HEK293 (cell line): Measurements from ENCODE around the gene LIMK2.

ENCODE experiments used
- CTCF ChIP-seq: fragments of 450-650 bp; formaldehyde crosslinking; IDR thresholded peaks from 2 replicates; pipeline ENCODE4 v1.5.1; 2016; ENCODE audit warnings: missing biosample characterization, missing genetic modification characterization
- GLI4 ChIP-seq: fragments of 450-650 bp; formaldehyde crosslinking; IDR thresholded peaks from 2 replicates; pipeline ENCODE4 v1.5.1; 2016; ENCODE audit warnings: missing biosample characterization, missing genetic modification characterization
- IKZF3 ChIP-seq: fragments of 450-650 bp; IDR thresholded peaks from 2 replicates; pipeline ENCODE4 v1.5.0; 2018; ENCODE audit warnings: missing biosample characterization, mild to moderate bottlenecking, missing genetic modification characterization, moderate library complexity
- WT1 ChIP-seq: fragments of 450-650 bp; formaldehyde crosslinking; IDR thresholded peaks from 2 replicates; pipeline ENCODE4 v1.5.1; 2016; ENCODE audit warnings: missing biosample characterization, missing genetic modification characterization
- ZNF350 ChIP-seq: fragments of 450-650 bp; formaldehyde crosslinking; IDR thresholded peaks from 2 replicates; pipeline ENCODE4 v1.5.0; 2017; ENCODE audit warnings: missing biosample characterization, mild to moderate bottlenecking, missing genetic modification characterization

DNA sequence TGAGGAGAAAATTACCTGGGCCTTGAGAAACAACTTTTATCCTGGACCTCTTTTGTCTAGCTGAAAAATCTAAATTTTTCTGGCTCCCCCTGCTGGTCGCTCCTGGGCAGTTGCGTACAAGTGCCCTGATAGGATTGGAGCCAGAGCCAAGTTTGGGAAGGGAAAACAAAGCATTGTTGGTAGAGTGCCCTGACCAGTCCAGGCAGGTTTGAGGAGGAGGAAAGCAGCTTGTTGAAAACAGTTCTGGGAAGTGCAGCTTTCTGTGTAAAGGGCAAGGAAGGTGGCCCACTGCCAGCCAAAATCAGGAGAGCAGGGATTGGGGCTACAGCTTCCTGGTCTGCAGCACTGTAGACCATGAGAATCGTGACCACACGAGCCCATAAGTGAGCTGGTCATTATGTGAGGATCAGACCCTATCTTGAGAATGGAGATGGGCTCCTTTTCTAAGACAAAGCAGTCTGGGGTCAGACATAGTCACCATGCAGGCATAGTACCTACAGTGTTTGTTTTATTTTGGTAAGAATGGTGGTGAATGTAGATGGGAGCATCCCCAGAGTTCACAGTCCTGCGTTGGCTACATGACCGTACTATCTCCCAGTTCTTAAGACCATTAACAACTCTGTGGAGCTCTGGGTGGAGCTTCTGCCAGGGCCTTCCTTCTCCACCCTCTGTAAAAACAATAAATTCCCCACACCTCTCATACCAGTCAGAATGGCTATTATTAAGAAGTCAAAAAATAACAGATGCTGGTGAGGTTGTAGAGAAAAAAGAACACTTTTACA, 101.5 kb downstream of the LIMK2 start:
- TF ChIP-seq GLI4 (tag by site-specific recombination) = no peak
- no peak for TF ChIP-seq ZNF350 (tag by site-specific recombination)
- peak; percentile 31; the same call in 1 of the 2 replicates for TF ChIP-seq CTCF (tag by site-specific recombination)
- no peak for TF ChIP-seq IKZF3 (tag by site-specific recombination)
- no peak for TF ChIP-seq WT1 (tag by site-specific recombination)
